SU-DHL-6 (cell line): ENCODE measurements around the gene SYT8.

Experiments used
- H2AFZ ChIP-seq: fragments of 200-600 bp; sonication (generic); 2 replicates; pipeline ENCODE4 v1.6.1; 2014; ENCODE audit warnings: low read depth, mild to moderate bottlenecking, moderate library complexity, mixed read lengths, antibody characterized with exemption, low read length; ENCODE audit not compliant: severe bottlenecking
- H3F3A ChIP-seq: fragments of 200-600 bp; shearing (Covaris generic); 2 replicates; pipeline ENCODE4 v1.6.0; 2016; ENCODE audit warnings: antibody characterized with exemption, mild to moderate bottlenecking; ENCODE audit not compliant: insufficient read depth
- H3K27ac ChIP-seq: fragments of 200-600 bp; sonication (generic); 2 replicates; pipeline ENCODE4 v1.5.1; 2016; ENCODE audit warnings: low read depth, mild to moderate bottlenecking, low read length, moderate library complexity, mixed read lengths
- H3K27me3 ChIP-seq: fragments of 200-600 bp; sonication (generic), shearing (Covaris generic); 2 replicates; pipeline ENCODE4 v1.6.0; 2014; ENCODE audit warnings: mild to moderate bottlenecking, low read length
- H3K36me3 ChIP-seq: fragments of 200-600 bp; sonication (generic); 2 replicates; pipeline ENCODE4 v1.6.1; 2014; ENCODE audit warnings: mild to moderate bottlenecking, low read length, mixed read lengths
- H3K4me2 ChIP-seq: fragments of 300-600, 200-600 bp; shearing (Covaris generic), sonication (generic); 2 replicates; pipeline ENCODE4 v1.6.0; 2014; ENCODE audit warnings: low read length, low read depth, mild to moderate bottlenecking; ENCODE audit not compliant: poor library complexity, severe bottlenecking
- H3K4me3 ChIP-seq: fragments of 200-600 bp; sonication (generic); 2 replicates; pipeline ENCODE4 v1.5.1; 2014; ENCODE audit warnings: antibody characterized with exemption, low read length, mild to moderate bottlenecking, mixed read lengths; ENCODE audit not compliant: insufficient read depth, poor library complexity, severe bottlenecking
- H3K79me2 ChIP-seq: fragments of 200-600 bp; sonication (generic); 2 replicates; pipeline ENCODE4 v1.6.1; 2014; ENCODE audit warnings: mild to moderate bottlenecking, low read length, moderate library complexity; ENCODE audit not compliant: insufficient read depth
- H3K9ac ChIP-seq: fragments of 200-600 bp; sonication (generic); 2 replicates; pipeline ENCODE4 v1.7.0; 2014; ENCODE audit warnings: mild to moderate bottlenecking, low read length
- H3K9me2 ChIP-seq: fragments of 200-600 bp; sonication (generic); replicated peaks from 2 replicates; pipeline ENCODE4 v1.6.1; 2014; ENCODE audit warnings: low read length; ENCODE audit not compliant: insufficient read depth
- H3K9me3 ChIP-seq: fragments of 200-600 bp; sonication (generic); 2 replicates; pipeline ENCODE4 v1.6.1; 2014; ENCODE audit warnings: low read length, mixed read lengths; ENCODE audit not compliant: insufficient read depth
- H4K20me1 ChIP-seq: fragments of 200-600 bp; sonication (generic); 2 replicates; pipeline ENCODE4 v1.6.1; 2014; ENCODE audit warnings: low read depth, mild to moderate bottlenecking, antibody characterized with exemption, low read length, moderate library complexity, mixed read lengths
- CTCF ChIP-seq: fragments of 200-600 bp; sonication (generic); IDR thresholded peaks from one replicate; pipeline ENCODE4 v1.5.1; 2017; ENCODE audit warnings: antibody characterized with exemption, mild to moderate bottlenecking, low read length, moderate library complexity; ENCODE audit not compliant: insufficient read depth, poor library complexity, severe bottlenecking
- EZH2phosphoT487 ChIP-seq: fragments of 200-600 bp; sonication (generic), shearing (Covaris generic); conservative IDR thresholded peaks from 2 replicates; pipeline ENCODE4 v1.6.1; 2018; ENCODE audit warnings: mild to moderate bottlenecking, antibody characterized with exemption, low read length, moderate library complexity, mixed read lengths

The SYT8 gene

GRCh38 chr11:1834779-1835670 lies at the start of gene SYT8:
TSS of gene SYT8 (plus strand) at chr11:1834990. CDS start at chr11:1835106, 116 bp downstream.
- Histone ChIP-seq H3F3A (no peaks in the 10 kb centered on the region), H3K27me3 (no peaks in the 10 kb centered on the region), H3K9me2 (no peaks in the 10 kb centered on the region), H3K4me2 (no peak within 1 kb of the TSS), H3K27ac (no peak within 1 kb of the TSS), H3K9ac (no peak within 1 kb of the TSS), H2AFZ (no peak within 1 kb of the TSS), H3K79me2 (no peaks in the 10 kb centered on the region), H3K9me3 (no peaks in the 10 kb centered on the region), H3K36me3 (no peaks in the 10 kb centered on the region), H3K4me3 (no peak within 1 kb of the TSS), H4K20me1 (no peaks in the 10 kb centered on the region)
- TF ChIP-seq EZH2phosphoT487 (no peak), CTCF (no peak)

GRCh38 chr11:1785749-1786413 lies 48.9 kb upstream of the SYT8 start:
- Histone ChIP-seq H3K79me2 (no peaks in the 10 kb centered on the region), H3K9me2 (no peaks in the 10 kb centered on the region), H3K4me2 (no peak overlapping the region), H3K27ac (no peak overlapping the region), H3K27me3 (no peaks in the 10 kb centered on the region; the same call in 1 of the 2 replicates), H3K9ac (no peak overlapping the region), H3F3A (no peaks in the 10 kb centered on the region), H3K4me3 (no peak overlapping the region), H3K9me3 (no peaks in the 10 kb centered on the region), H4K20me1 (no peaks in the 10 kb centered on the region), H3K36me3 (no peaks in the 10 kb centered on the region), H2AFZ (no peak overlapping the region)
- TF ChIP-seq EZH2phosphoT487 (no peak), CTCF (no peak)

- Histone ChIP-seq H3K4me2 (no peak overlapping the region), H3K9me3 (no peaks in the 10 kb centered on the region), H3K4me3 (no peak overlapping the region), H3K79me2 (no peaks in the 10 kb centered on the region), H3K9me2 (no peaks in the 10 kb centered on the region), H3K27me3 (no peaks in the 10 kb centered on the region; the same call in 1 of the 2 replicates), H2AFZ (no peak overlapping the region), H3F3A (no peaks in the 10 kb centered on the region), H3K27ac (no peak overlapping the region), H3K36me3 (no peaks in the 10 kb centered on the region), H3K9ac (no peak overlapping the region), H4K20me1 (no peaks in the 10 kb centered on the region)
- TF ChIP-seq EZH2phosphoT487 (no peak), CTCF (no peak)
Measured at GRCh38 chr11:1786466-1786865, 48.3 kb upstream of the SYT8 start.
